ENCODE measurements around the gene HTR3A. TPM values are rescaled to one million over a fixed set of nuclear protein-coding genes. Genes with fewer than 3 reads are reported as not detected.
A peak's percentile ranks its signal among the peaks of the same experiment; 100 is the strongest.
"Not testable (repeated sequence)": the region's sequence is repeated elsewhere in the genome, so short reads cannot be mapped to it uniquely, and the experiment has no call there.

The HTR3A gene
- 0.29 TPM for total RNA-seq

DNA sequence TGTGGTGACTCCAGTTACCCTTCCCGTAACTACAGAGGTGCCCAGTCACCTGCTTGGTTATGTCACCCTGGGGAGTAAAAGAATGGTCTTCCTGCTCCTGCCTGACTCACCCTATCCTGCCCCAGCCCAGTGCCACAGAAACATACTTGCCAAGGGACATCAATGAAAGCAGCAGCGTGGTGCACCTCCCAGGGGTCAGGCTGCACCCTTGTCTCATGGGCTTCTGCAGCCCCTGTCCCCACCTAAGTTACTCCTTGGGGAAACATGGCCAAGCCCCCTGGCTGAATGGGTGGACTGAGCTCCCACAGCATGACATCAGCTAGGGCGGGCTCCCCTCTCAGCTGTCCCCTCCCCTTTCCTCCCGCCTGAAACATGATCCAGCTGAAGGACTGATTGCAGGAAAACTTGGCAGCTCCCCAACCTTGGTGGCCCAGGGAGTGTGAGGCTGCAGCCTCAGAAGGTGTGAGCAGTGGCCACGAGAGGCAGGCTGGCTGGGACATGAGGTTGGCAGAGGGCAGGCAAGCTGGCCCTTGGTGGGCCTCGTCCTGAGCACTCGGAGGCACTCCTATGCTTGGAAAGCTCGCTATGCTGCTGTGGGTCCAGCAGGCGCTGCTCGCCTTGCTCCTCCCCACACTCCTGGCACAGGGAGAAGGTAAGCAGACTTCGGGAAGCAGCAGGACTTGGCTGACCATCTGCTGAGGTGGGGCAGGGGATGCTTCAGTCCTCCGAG is at the start of gene HTR3A:
Gene HTR3A, plus strand, starts transcription at position 368 of the 730 bp plus-strand sequence. Its CDS starts 218 bp downstream, at position 586.
- peak; percentile 69 for DNase-seq (ENCODE audit: low spot score)

- DNase-seq (ENCODE audit: low spot score), result no peak
These were observed 48.4 kb upstream of the HTR3A start for GRCh38 chr11:113926273-113927197.

DNA sequence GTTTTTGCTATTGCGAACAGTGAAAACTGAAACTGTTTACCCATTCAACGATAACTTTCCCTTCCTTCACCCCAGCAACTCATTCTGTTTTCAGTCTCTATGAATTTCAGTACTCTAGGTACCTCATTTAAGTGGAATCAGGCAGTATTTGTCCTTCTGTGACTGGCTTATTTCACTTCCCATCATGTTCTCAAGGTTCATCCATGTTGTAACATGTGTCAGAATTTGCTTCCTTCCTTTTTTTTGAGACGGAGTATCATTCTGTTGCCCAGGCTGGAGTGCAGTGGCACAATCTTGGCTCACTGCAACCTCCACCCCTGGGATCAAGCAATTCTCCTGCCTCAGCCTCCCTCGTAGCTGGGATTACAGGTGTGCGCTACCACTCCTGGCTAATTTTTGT is 46.6 kb upstream of the HTR3A start:
- no peak for DNase-seq (ENCODE audit: low spot score)

- DNase-seq (ENCODE audit: low spot score), result no peak
These were observed 42.1 kb upstream of the HTR3A start for GRCh38 chr11:113932788-113933187.

DNA sequence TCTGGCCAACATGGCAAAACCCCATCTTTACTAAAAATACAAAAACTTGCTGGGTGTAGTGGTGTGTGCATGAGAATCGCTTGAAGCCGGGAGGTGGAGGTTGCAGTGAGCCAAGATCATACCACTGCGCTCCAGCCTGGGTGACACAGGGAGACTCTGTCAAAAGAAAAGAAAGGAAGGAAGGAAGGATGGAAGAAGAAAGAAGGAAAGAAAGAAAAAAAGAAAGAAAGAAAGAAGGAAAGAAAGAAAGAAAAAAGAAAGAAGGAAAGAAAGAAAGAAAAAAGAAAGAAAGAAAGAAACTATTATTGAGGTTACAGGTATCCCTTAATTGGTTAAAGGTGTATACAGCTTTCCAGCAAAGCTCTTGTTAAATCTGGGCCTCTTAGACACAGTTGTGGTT is 40.7 kb upstream of the HTR3A start:
- DNase-seq (ENCODE audit: low spot score), result not testable (repeated sequence)

- no peak for DNase-seq (ENCODE audit: low spot score)
These were observed 40.1 kb upstream of the HTR3A start for GRCh38 chr11:113934761-113935160.

DNA sequence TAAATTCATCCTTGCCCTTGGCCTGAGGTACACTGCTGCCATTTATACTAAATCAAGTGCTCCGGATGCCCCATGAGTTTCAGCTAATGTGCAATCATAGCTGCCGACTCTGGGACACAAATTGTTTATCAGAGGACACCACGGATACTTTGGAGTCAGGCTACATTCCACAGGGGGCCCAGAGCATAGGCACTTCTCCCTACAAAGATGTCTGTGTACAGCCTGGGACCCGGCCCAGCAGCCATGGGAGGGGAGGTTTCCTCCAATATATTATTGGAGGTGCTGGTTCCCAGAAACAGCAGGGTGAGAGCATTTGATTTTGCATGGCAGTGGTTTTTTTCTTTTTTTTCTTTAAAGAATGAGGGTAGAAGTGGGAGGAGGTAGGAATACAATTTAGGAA is 39.0 kb upstream of the HTR3A start:
- no peak for DNase-seq (ENCODE audit: low spot score)

- no peak for DNase-seq (ENCODE audit: low spot score)
These were observed 37.0 kb upstream of the HTR3A start for GRCh38 chr11:113937918-113938317.

- no peak for DNase-seq (ENCODE audit: low spot score)
These were observed 32.7 kb upstream of the HTR3A start for GRCh38 chr11:113942256-113942655.

DNA sequence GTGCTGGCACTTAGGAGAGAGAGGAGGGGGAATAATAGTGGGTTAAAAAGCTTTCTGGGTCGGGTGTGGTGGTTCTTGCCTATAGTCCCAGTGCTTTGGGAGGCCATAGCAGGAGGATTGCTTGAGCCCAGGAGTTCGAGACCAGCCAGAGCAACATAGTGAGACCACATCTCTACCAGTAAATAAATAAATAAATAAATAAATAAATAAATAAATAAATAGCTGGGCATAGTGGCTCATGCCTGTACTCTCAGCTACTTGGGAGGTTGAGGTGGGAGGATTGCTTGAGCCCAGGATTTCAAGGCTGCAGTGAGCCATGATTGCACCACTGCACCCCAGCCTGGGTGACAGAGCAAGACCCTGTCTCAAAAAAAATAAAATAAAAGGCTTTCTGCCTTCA is 28.7 kb upstream of the HTR3A start:
- not testable (repeated sequence) for DNase-seq (ENCODE audit: low spot score)

DNA sequence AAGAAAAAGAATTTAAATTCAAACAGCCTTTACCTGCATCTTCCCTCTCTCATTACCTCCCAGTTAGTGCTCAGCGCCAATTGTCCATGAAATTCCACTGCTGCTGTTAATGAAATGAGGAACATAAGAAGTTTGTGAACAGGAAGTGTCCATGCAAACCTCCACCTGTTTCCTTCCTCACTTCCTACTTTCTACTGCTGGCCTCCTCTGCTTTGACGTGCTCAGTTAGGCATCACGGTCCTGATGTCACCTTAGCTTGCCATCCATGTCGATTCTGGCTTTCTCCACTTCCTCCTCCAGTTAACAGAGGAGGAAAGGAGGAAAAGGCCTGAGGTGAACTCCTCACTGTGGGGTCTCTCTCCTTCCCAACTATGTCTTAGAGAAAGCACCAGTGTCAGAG is 26.9 kb upstream of the HTR3A start:
- DNase-seq (ENCODE audit: low spot score), result no peak

DNA sequence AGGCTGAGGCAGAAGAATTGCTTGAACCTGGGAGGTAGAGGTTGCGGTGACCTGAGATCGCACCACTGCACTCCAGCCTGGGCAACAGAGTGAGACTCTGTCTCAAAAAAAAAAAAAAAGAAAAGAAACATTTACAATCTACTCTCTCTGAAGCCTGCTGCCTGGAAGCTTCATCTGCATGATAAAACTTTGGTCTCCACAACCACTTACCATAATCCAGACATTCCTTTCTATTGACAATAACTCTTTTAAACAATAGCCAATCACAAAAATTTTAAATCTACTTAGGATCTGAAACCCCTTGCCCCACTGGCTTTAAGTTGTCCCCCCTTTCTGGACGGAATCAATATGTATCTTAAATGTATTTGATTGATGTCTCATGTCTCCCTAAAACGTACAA is 25.0 kb upstream of the HTR3A start:
- no peak for DNase-seq (ENCODE audit: low spot score)

DNA sequence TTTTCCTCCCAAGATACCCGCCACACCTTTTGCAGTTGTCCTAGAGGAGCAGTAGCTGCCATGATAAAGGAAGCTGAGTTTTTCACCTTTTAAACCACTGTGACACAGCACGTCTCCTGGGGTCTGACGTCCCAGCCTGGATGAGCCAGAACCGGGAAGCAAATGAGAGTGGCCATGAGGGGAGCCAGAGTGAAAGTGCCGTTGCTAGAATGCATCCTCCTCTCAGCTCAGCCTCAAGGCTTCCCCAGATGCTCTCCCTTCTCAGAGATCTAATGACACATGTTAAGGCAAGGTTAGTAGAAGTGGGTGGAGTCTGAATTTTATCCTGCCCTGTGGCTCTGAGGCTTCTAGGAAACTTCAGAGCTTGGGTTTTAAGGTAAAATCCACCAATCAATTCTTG is 23.4 kb upstream of the HTR3A start:
- no peak for DNase-seq (ENCODE audit: low spot score)

GRCh38 chr11:113952070-113952469 is 22.8 kb upstream of the HTR3A start:
- DNase-seq (ENCODE audit: low spot score), result no peak

DNA sequence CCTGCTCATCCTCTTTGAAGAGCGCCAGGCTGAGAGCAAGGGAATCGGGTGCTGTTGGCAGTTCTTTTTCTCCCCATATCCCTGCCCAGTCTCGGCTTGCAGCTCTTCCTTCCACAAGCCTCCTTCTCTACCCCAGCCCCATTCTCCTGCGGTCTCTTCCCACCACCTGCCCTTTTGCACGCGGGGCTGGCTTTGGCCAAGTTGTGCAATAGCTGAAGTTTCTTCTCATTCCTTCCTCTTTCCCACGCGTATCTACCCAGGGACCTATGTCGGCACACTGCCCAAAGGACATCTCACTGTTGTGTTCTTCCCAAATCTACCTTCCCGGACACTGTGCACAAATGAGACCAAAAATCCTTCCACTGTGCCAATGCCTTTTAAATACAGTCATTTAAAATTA is 22.3 kb upstream of the HTR3A start:
- DNase-seq (ENCODE audit: low spot score), result no peak

GRCh38 chr11:113954235-113954634 is 20.7 kb upstream of the HTR3A start:
- DNase-seq (ENCODE audit: low spot score), result no peak

DNA sequence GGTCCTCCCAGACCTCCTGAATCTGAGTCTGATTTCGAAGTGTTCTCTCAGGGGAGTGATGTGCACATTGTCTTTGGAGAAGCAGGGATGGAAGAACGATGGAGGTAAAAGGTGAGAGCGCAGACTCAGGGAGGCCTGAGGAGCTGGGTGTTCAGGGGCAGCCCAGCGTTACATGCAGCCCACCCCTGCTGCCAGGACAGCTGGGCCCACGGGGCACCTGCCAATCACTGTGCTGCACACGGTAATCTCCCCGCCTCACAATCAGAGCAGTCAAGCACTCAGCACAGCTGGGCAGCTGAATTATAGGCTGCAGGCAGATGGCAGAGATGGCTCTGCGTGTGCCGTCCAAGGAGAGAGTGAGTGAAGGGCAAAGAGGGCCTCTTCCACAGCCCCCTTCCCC is 17.9 kb upstream of the HTR3A start:
- DNase-seq (ENCODE audit: low spot score), result no peak

- DNase-seq (ENCODE audit: low spot score), result no peak
These were observed 14.1 kb upstream of the HTR3A start for GRCh38 chr11:113960702-113961330.

DNA sequence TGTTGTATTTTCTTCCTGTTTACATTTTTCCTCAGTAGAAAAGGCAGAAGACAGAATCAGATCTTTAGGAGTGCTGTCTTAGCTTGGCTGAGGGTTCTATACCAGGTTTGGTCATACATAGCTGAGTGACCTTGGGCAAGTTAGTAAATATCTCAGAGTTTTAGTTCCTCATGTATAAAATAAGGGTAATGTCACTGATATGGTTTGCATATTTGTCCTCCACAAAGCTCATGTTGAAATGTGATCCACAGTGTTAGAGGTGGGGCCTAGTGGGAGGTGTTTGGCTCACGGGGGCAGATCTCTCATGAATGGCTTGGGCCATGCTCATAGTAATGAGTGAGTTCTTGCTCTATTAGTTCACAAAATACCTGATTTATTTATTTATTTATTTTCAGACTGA is 7.5 kb upstream of the HTR3A start:
- DNase-seq (ENCODE audit: low spot score), result no peak

GRCh38 chr11:113971506-113972195 is 3.3 kb upstream of the HTR3A start:
- no peak for DNase-seq (ENCODE audit: low spot score)

GRCh38 chr11:113977071-113977490 is 2.2 kb downstream of the HTR3A start:
- DNase-seq (ENCODE audit: low spot score), result no peak

GRCh38 chr11:113977701-113978100 is 2.8 kb downstream of the HTR3A start:
- no peak for DNase-seq (ENCODE audit: low spot score)

All from mucosa of gallbladder (tissue), 1 donor.